ENCODE data around the gene AP2B1. TPM values are rescaled to one million over a fixed set of nuclear protein-coding genes. Genes with fewer than 3 reads are reported as not detected.

AP2B1 gene
- total RNA-seq, 1 donor from 2014 or later = 116 TPM

GRCh38 chr17:35768797-35769196 is 181.7 kb downstream of the AP2B1 start:
- DNase-seq (ENCODE audit: low spot score) = no peak

- no peak for DNase-seq (ENCODE audit: low spot score)
Measured at GRCh38 chr17:35769895-35770486, 182.9 kb downstream of the AP2B1 start.

GRCh38 chr17:35773129-35773528 is 186.0 kb downstream of the AP2B1 start:
- DNase-seq (ENCODE audit: low spot score) = no peak

GRCh38 chr17:35773679-35774425 is 186.7 kb downstream of the AP2B1 start:
- DNase-seq (ENCODE audit: low spot score) = no peak

GRCh38 chr17:35774499-35774898 is 187.4 kb downstream of the AP2B1 start:
- DNase-seq (ENCODE audit: low spot score) = no peak

GRCh38 chr17:35775039-35775438 is 187.9 kb downstream of the AP2B1 start:
- DNase-seq (ENCODE audit: low spot score) = no peak

GRCh38 chr17:35775583-35775982 is 188.5 kb downstream of the AP2B1 start:
- DNase-seq (ENCODE audit: low spot score) = no peak

Other genes starting within 250 kb of the AP2B1 start
- 54.7 TPM for gene SLFN11, start 213.7 kb upstream of the AP2B1 start, total RNA-seq
- gene SLFN12, start 154.8 kb upstream of the AP2B1 start, total RNA-seq = 17.7 TPM
- 20.3 TPM for gene SLFN13, start 138.6 kb upstream of the AP2B1 start, total RNA-seq
- 4.7 TPM for gene SLFN12L, start 49.6 kb upstream of the AP2B1 start, total RNA-seq
- gene SLFN14, start 26.5 kb upstream of the AP2B1 start, total RNA-seq = not detected
- gene PEX12, start 8.8 kb upstream of the AP2B1 start, total RNA-seq = 3.3 TPM
- 24.3 TPM for gene RASL10B, start 144.3 kb downstream of the AP2B1 start, total RNA-seq
- 1.2 TPM for gene GAS2L2, start 165.9 kb downstream of the AP2B1 start, total RNA-seq
- not detected for gene C17orf50, start 173.6 kb downstream of the AP2B1 start, total RNA-seq
- 51.7 TPM for gene MMP28, start 208.3 kb downstream of the AP2B1 start, total RNA-seq
- gene TAF15, start 222.2 kb downstream of the AP2B1 start, total RNA-seq = 146 TPM

Data from mesenteric fat pad (tissue), 1 donor.